GM10248 (cell line): ENCODE data around the gene DIP2B.

Experiments
- CTCF ChIA-PET: fragments of 300-600 bp; sonication (Branson Sonifier 250); formaldehyde crosslinking; extraction: SDS; loops from one replicate; lab custom pipeline; 2021; ENCODE audit warnings: antibody characterized with exemption; lab: Yijun Ruan, JAX
- POLR2A ChIA-PET: fragments of 350-650 bp; sonication (Branson Sonifier 250); formaldehyde crosslinking; extraction: SDS; loops from one replicate; lab custom pipeline; 2020; ENCODE audit warnings: antibody characterized with exemption; lab: Yijun Ruan, JAX
- DNase-seq: peaks from one replicate; pipeline ENCODE4 v3.0.0; 2012; ENCODE audit errors: extremely low spot score
- CTCF ChIP-seq: IDR thresholded peaks from 2 replicates; pipeline ENCODE4 v1.5.1; 2012; ENCODE audit warnings: mild to moderate bottlenecking, low read depth; ENCODE audit errors: extremely low read depth, missing control alignments, control extremely low read depth

DIP2B gene

GRCh38 chr12:50699940-50700339, 195.2 kb downstream of the DIP2B start:
- no peak for DNase-seq
- ChIA-PET CTCF (interaction anchor here (1.0 to 3.5 kb wide), 10 partner anchors 9 to 197 kb away, joined by 3 to 15 read pairs (median 4); partner anchors contain the start of gene DIP2B), POLR2A (no interaction called here)
- TF ChIP-seq CTCF, result no peak

DNA sequence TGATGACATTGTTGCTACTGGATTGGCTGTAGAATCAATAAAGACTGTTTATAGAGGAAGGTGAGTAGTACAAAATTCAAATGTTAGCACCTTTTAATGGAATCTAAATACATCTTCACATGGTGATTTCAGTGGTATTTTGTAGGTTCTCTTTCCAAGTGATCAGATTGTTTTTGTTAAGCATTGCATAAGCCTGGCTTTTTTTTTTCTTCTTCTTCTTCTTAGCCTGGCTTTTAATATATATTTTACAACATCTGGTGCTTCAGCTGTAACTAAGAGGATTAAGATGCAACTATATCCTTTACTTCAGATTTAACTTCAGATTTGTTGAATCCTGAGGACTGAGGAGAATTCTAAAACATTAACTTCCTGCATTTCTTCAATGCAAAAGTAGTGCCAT, 201.8 kb downstream of the DIP2B start:
- POLR2A ChIA-PET, result no interaction called here
- no peak for DNase-seq
- CTCF ChIA-PET, result no interaction called here
- TF ChIP-seq CTCF, result no peak

GRCh38 chr12:50707396-50707795, 202.6 kb downstream of the DIP2B start:
- no peak for TF ChIP-seq CTCF
- POLR2A ChIA-PET, result no interaction called here
- no peak for DNase-seq
- CTCF ChIA-PET, result no interaction called here

GRCh38 chr12:50708631-50709030, 203.8 kb downstream of the DIP2B start:
- CTCF ChIA-PET, result interaction anchor here (1.1 to 2.0 kb wide), 3 partner anchors 21 to 277 kb away, joined by 3 to 6 read pairs (median 4); partner anchors contain the start of gene DIP2B
- DNase-seq, result no peak
- TF ChIP-seq CTCF, result no peak
- POLR2A ChIA-PET, result interaction anchor here (0.5 kb wide), 1 partner anchor 374 kb away, joined by 3 read pairs; no protein-coding TSS in a partner anchor

- TF ChIP-seq CTCF, result no peak
- no peak for DNase-seq
- CTCF ChIA-PET, result no interaction called here
- POLR2A ChIA-PET, result no interaction called here
Observed at GRCh38 chr12:50711121-50711520, 206.3 kb downstream of the DIP2B start.

DNA sequence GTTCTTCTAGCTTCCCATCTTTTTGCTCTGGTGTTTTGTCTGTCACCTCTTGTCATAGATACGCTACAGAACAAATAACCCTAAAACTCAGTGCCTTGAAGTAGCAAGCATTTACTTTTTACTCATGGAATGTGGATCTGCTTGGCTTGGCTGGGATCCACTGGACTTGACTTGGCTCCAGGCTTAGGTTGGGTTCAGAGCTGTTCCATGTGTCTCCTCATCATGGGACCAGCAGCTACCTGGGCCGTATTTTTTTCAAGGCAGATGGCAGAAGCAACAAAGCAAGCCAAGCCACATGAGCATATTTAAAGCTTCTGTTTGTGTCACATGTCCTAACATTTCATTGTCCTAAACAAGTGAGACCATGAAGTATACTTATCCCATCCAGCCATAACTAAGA, 210.4 kb downstream of the DIP2B start:
- CTCF ChIA-PET, result interaction anchor here (0.8 to 2.7 kb wide), 4 partner anchors 10 to 210 kb away, joined by 3 to 14 read pairs (median 4); partner anchors contain the start of gene DIP2B
- DNase-seq, result no peak
- POLR2A ChIA-PET, result no interaction called here
- TF ChIP-seq CTCF, result no peak
